Measurements from ENCODE around the gene RGS3.

The RGS3 gene

DNA sequence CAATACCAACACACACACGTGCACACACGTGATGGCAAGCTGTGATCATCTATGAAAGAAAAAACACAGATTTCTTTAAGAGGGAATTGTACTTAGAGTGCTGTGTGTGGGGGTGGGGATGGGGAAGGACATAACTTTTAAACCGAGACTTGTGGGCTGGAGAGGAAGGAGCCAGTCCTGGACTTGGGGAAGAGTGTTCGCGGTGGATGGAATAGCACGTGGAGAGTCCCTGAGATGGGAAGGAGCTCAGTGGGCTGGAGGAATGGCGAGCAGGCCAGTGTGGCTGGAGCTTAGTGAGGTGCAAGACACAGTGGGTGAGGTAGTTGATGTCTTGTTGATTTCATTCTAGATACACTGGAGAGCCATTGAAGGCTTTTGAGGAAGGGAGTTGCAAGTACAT, 78.5 kb downstream of the RGS3 start:
- no peaks in the 10 kb centered on the region for H3K27me3 ChIP-seq
- intact Hi-C loops (cut with DNase I; ENCODE audit: low total_unique reads) = no loop called here
- DNase-seq = peak in 1 of 2 donors; percentile 49
- no peaks in the 10 kb centered on the region for H3K9me3 ChIP-seq
- H3K27ac ChIP-seq = no peak overlapping the region
- peaks cover 12 to 26% (median 15%) of the 10 kb centered on the region in 3 donors for H3K36me3 ChIP-seq
- peaks cover 0 to 25% (median 14%) of the 10 kb centered on the region in 4 donors for H3K4me1 ChIP-seq
- TF ChIP-seq CTCF (IDR thresholded peaks at IDR 0.05) = no peak
- H3K4me3 ChIP-seq = no peak overlapping the region

- Histone ChIP-seq H3K27ac (no peak overlapping the region), H3K27me3 (no peaks in the 10 kb centered on the region), H3K36me3 (peaks cover 12 to 26% (median 15%) of the 10 kb centered on the region in 3 donors), H3K9me3 (no peaks in the 10 kb centered on the region), H3K4me1 (peaks cover 0 to 23% (median 7%) of the 10 kb centered on the region in 4 donors), H3K4me3 (no peak overlapping the region)
- TF ChIP-seq CTCF (IDR thresholded peaks at IDR 0.05) = no peak
- DNase-seq = peak in 1 of 2 donors; percentile 48
- intact Hi-C loops (cut with DNase I; ENCODE audit: low total_unique reads) = no loop called here
These were observed 79.2 kb downstream of the RGS3 start for GRCh38 chr9:113542741-113543140.

DNA sequence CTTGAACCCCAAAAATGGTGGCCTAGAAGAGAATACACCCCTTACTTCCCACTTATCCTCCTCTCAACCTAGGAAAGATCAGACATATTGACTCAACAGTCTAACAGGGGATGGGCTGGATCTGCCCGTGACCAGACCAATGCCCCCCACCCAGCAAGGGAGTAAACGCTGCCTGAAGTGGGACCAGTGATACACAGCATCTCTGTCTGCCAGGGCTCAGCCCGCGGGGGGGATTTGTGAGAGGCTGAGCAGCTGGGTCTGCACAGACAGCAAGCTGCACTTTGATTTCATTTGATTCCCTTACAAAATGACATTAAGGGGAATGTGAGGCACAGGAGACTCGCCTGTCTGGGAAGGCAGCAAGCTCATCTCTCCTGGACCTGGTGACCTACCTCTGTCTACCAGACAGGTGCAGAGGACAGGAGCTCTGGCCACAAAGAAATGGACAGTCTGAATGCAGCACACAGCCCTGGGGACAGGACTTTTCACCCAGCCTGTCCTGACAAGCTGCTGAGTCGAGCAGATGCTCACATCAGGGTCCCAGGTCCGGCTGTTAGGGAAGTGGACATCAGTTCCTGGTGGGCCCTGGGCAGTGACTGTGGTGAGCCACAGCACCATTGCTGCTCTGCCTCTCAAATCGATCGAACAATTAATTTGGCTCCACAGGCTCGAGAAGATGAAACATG, 79.9 kb downstream of the RGS3 start:
- H3K27me3 ChIP-seq = no peaks in the 10 kb centered on the region
- no peaks in the 10 kb centered on the region for H3K9me3 ChIP-seq
- TF ChIP-seq CTCF (IDR thresholded peaks at IDR 0.05) = no peak
- peaks cover 0 to 24% (median 8%) of the 10 kb centered on the region in 4 donors for H3K4me1 ChIP-seq
- H3K27ac ChIP-seq = no peak overlapping the region
- intact Hi-C loops (cut with DNase I; ENCODE audit: low total_unique reads) = no loop called here
- DNase-seq = peak; percentile 15 to 56
- H3K36me3 ChIP-seq = peaks cover 12 to 26% (median 15%) of the 10 kb centered on the region in 3 donors
- H3K4me3 ChIP-seq = no peak overlapping the region

DNA sequence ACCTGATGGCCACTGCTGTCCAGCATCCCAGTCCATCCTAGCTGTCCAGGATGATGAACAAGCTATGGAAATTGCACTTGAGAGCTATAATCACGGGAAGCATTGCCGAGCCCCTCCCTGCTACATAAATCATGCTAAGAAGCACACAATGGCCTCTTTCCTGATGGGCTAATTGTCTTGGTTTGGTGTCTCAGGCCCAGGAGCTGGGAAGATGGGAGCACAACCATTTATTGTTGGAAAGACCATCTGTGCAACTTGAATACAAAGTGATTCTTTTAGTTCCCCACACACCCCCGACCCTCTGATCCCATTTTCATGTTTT, 80.4 kb downstream of the RGS3 start:
- H3K27me3 ChIP-seq = no peaks in the 10 kb centered on the region
- intact Hi-C loops (cut with DNase I; ENCODE audit: low total_unique reads) = no loop called here
- H3K4me1 ChIP-seq = peaks cover 0 to 29% (median 12%) of the 10 kb centered on the region in 4 donors
- no peaks in the 10 kb centered on the region for H3K9me3 ChIP-seq
- peak in 1 of 2 donors; percentile 27 for DNase-seq
- TF ChIP-seq CTCF (IDR thresholded peaks at IDR 0.05) = no peak
- H3K4me3 ChIP-seq = no peak overlapping the region
- H3K36me3 ChIP-seq = peaks cover 12 to 26% (median 12%) of the 10 kb centered on the region in 3 donors
- H3K27ac ChIP-seq = no peak overlapping the region

GRCh38 chr9:113545068-113545467, 81.5 kb downstream of the RGS3 start:
- intact Hi-C loops (cut with DNase I; ENCODE audit: low total_unique reads) = no loop called here
- no peaks in the 10 kb centered on the region for H3K9me3 ChIP-seq
- no peak overlapping the region for H3K4me3 ChIP-seq
- no peak overlapping the region for H3K27ac ChIP-seq
- peak; percentile 3 to 9 for DNase-seq
- no peak for TF ChIP-seq CTCF (IDR thresholded peaks at IDR 0.05)
- H3K36me3 ChIP-seq = peaks cover 10 to 26% (median 12%) of the 10 kb centered on the region in 3 donors
- peaks cover 0 to 33% (median 14%) of the 10 kb centered on the region in 4 donors for H3K4me1 ChIP-seq
- H3K27me3 ChIP-seq = no peaks in the 10 kb centered on the region

All from tibial artery (tissue), 4 donors.